A549 (cell line): ENCODE measurements around the gene D2HGDH. TPM values are rescaled to one million over a fixed set of nuclear protein-coding genes. Genes with fewer than 3 reads are reported as not detected.
A peak's percentile ranks its signal among the peaks of the same experiment; 100 is the strongest.

Source experiments
- ATAC-seq, 2 experiments: fragments of 200-7000 bp in 1 of 2; fragments of >200 bp in 1 of 2; cut with Nextera tagmentation in 1 of 2; cut with Tn5 transposase in 1 of 2; 3 replicates each; pipeline versions ENCODE4 v1.8.0 to v1.9.1; 2018 to 2020; ENCODE audit warnings: mild to moderate bottlenecking in 1 of 2, moderate library complexity in 1 of 2
- CTCF ChIA-PET: fragments of 300-600 bp; sonication (Branson Sonifier 250); formaldehyde crosslinking; extraction: SDS; loops from one replicate; lab custom pipeline; 2021; ENCODE audit warnings: antibody characterized with exemption, inconsistent platforms; lab: Yijun Ruan, JAX
- POLR2A ChIA-PET: fragments of 350-600 bp; formaldehyde crosslinking; extraction: SDS; loops from one replicate; lab custom pipeline; 2021; ENCODE audit warnings: antibody characterized with exemption, inconsistent platforms; lab: Yijun Ruan, JAX
- DNase-seq, 2 experiments: peaks; one replicate each; pipeline versions ENCODE4 v3.0.0 to v3.0.0-alpha.2; 2011 to 2016; ENCODE audit warnings: low read depth in 1 of 2, low spot score in 1 of 2
- FAIRE-seq: peaks from 2 replicates; lab custom pipeline; 2011; peaks lifted over from hg19 to GRCh38; lab: Jason Lieb, UNC
- H3K27ac ChIP-seq, 2 experiments: fragments of >200 bp; sonication (Bioruptor Twin); formaldehyde crosslinking; 3 replicates each; pipeline ENCODE4 v1.5.1; 2016 to 2017
- H3K4me1 ChIP-seq: fragments of >200 bp; sonication (Bioruptor Twin); formaldehyde crosslinking; 3 replicates; pipeline ENCODE4 v1.6.1; 2016
- H3K4me2 ChIP-seq: fragments of >200 bp; sonication (Bioruptor Twin); formaldehyde crosslinking; 3 replicates; pipeline ENCODE4 v1.6.1; 2016
- H3K4me3 ChIP-seq: fragments of >200 bp; sonication (Bioruptor Twin); formaldehyde crosslinking; 3 replicates; pipeline ENCODE4 v1.5.1; 2016
- H3K9me3 ChIP-seq: fragments of >200 bp; sonication (Bioruptor Twin); formaldehyde crosslinking; 3 replicates; pipeline ENCODE4 v1.6.1; 2016
- BHLHE40 ChIP-seq: IDR thresholded peaks from 2 replicates; pipeline ENCODE4 v1.6.1; 2012; ENCODE audit warnings: low read depth, low read length, inconsistent platforms
- CHD2 ChIP-seq: fragments of 150-350 bp; IDR thresholded peaks from 2 replicates; pipeline ENCODE4 v1.6.1; 2014; ENCODE audit warnings: low read length; ENCODE audit not compliant: partially characterized antibody
- CHD4 ChIP-seq: fragments of 200-600 bp; sonication (generic); IDR thresholded peaks from 2 replicates; pipeline ENCODE4 v1.6.1; 2016; ENCODE audit warnings: antibody characterized with exemption, mild to moderate bottlenecking, borderline replicate concordance
- EHF ChIP-seq: fragments of 250-450 bp; sonication (Bioruptor Pico); IDR thresholded peaks from 2 replicates; pipeline ENCODE4 v1.5.0; 2020; ENCODE audit warnings: mild to moderate bottlenecking
- EHMT2 ChIP-seq: fragments of 200-600 bp; sonication (generic); IDR thresholded peaks from 2 replicates; pipeline ENCODE4 v1.6.1; 2016; ENCODE audit warnings: antibody characterized with exemption, low read depth, mild to moderate bottlenecking, moderate library complexity
- GATA3 ChIP-seq: IDR thresholded peaks from 2 replicates; pipeline ENCODE4 v1.6.1; 2012; ENCODE audit warnings: borderline replicate concordance
- HDAC2 ChIP-seq: fragments of 200-600 bp; sonication (generic); IDR thresholded peaks from 2 replicates; pipeline ENCODE4 v1.6.1; 2016
- HOXB5 ChIP-seq: fragments of 250-450 bp; sonication (Bioruptor Pico); IDR thresholded peaks from 2 replicates; pipeline ENCODE4 v1.5.0; 2020; ENCODE audit warnings: mild to moderate bottlenecking, moderate library complexity
- JUN ChIP-seq, 2 experiments: fragments of >200 bp; sonication (Bioruptor Twin); formaldehyde crosslinking; IDR thresholded peaks; 2 replicates in 1 of 2; 3 replicates in 1 of 2; pipeline ENCODE4 v1.6.1; 2016 to 2017
- JUNB ChIP-seq: fragments of >200 bp; sonication (Bioruptor Twin); formaldehyde crosslinking; IDR thresholded peaks from 2 replicates; pipeline ENCODE4 v1.6.1; 2016
- MAFK ChIP-seq: fragments of 450-650 bp; IDR thresholded peaks from 2 replicates; pipeline ENCODE4 v1.6.1; 2014; ENCODE audit not compliant: partially characterized antibody
- MYC ChIP-seq: IDR thresholded peaks from 2 replicates; pipeline ENCODE4 v1.6.1; 2012; ENCODE audit warnings: mild to moderate bottlenecking, inconsistent platforms, low read length, improper control_type of control experiment, borderline replicate concordance
- RAD21 ChIP-seq, 2 experiments: fragments of >200 bp in 1 of 2; sonication (Bioruptor Twin) in 1 of 2; formaldehyde crosslinking in 1 of 2; IDR thresholded peaks in 1 of 2; conservative IDR thresholded peaks in 1 of 2; 2 replicates in 1 of 2; 3 replicates in 1 of 2; pipeline ENCODE4 v1.6.1; 2012 to 2018; ENCODE audit warnings: inconsistent platforms in 1 of 2
- RARB ChIP-seq: fragments of 250-450 bp; sonication (Bioruptor Pico); IDR thresholded peaks from 2 replicates; pipeline ENCODE4 v1.8.0; 2021; ENCODE audit warnings: mild to moderate bottlenecking, moderate library complexity
- RFX5 ChIP-seq: fragments of 450-650 bp; IDR thresholded peaks from 2 replicates; pipeline ENCODE4 v1.7.1; 2014; ENCODE audit warnings: antibody characterized with exemption, mild to moderate bottlenecking, moderate library complexity
- RNF2 ChIP-seq: fragments of 200-600 bp; sonication (generic); IDR thresholded peaks from 2 replicates; pipeline ENCODE4 v1.6.1; 2016; ENCODE audit warnings: low read depth, mild to moderate bottlenecking, antibody characterized with exemption, moderate library complexity, borderline replicate concordance
- SMC3 ChIP-seq: fragments of >200 bp; sonication (Bioruptor Twin); formaldehyde crosslinking; IDR thresholded peaks from 3 replicates; pipeline ENCODE4 v1.6.1; 2018; ENCODE audit warnings: inconsistent platforms
- SREBF2 ChIP-seq: fragments of 450-650 bp; IDR thresholded peaks from 2 replicates; pipeline ENCODE4 v1.6.1; 2014; ENCODE audit warnings: mild to moderate bottlenecking, moderate library complexity
- ZC3H11A ChIP-seq: fragments of 450-650 bp; IDR thresholded peaks from 2 replicates; pipeline ENCODE4 v1.6.1; 2014; ENCODE audit warnings: antibody characterized with exemption, mild to moderate bottlenecking
- whole genome bisulfite sequencing: methylation state at CpG from one replicate; pipeline ENCODE4 v1.1.6; 2017; ENCODE audit errors: missing lambda C conversion rate; 5-methylcytosine and 5-hydroxymethylcytosine counted together
- polyA plus RNA-seq, 4 experiments: library from polyadenylated mRNA; depleted of rRNA in 3 of 4; stranded (reverse); fragments of >200 nt; fragmentation: RNase III in 1 of 4; extraction: RNeasy Plus Mini Kit Qiagen cat#74134 plus additional on column Dnase treatment in 1 of 4; gene quantifications; 2 replicates in 3 of 4; 3 replicates in 1 of 4; pipeline ENCODE4 v1.2.3, GENCODE V29; 2011 to 2017
- TF ChIP-seq, protein P1 (sequence below): fragments of 250-450 bp; sonication (Bioruptor Pico); IDR thresholded peaks from 2 replicates; pipeline ENCODE4 v1.5.0; 2021; ENCODE audit warnings: mild to moderate bottlenecking, moderate library complexity, borderline replicate concordance
- TF ChIP-seq, protein P2 (sequence below): fragments of >200 bp; sonication (Bioruptor Twin); formaldehyde crosslinking; IDR thresholded peaks from 3 replicates; pipeline ENCODE4 v1.6.1; 2016

Gene D2HGDH
- polyA plus RNA-seq, 2 of the 4 experiments (the other 2 are of a cell fraction): 6.5 to 18.5 TPM

DNA sequence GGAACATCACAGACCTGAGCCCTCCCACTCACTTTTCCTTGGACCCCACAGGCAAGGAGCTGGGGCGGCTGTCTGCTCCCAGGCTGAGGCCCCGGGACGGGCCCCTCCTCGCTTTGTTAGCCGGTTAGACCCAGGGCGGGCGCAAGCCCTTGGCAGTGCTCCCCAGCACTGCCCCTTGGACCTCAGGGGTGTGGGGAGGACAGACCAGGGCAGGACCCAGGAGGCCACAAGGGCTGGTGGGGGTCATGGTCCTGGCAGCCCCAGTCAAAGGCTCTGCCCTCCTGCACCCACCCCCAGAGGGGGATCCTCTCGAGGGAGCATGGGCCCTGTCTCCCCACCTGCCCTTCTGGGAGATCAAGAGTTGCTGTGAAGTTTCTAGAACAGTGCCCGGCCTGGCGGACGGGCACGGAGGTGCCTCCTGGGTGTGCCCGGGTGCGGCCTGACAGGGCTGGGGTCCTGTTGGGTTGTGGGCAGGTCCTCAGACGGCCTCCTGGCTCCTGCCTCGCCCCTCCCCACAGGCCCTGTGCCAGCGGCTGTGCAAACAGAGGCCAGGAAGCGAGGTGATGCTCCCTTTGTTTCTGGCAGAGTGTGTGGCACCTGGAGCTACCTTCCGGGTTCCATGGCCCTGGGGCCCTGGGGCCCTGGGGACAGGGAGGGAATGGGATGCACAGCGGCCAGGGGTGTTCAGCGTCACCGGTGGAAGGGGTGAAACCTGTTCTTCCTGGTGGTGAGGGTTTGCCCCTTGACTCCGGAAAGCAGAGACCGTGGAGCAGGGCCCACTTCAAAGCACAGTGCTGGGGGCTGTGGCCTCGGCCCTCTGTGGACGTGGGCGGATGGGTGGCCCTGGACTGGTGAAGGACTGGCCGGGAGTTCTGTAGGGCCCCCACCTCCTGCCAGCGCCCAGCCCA is 39.3 kb downstream of the D2HGDH start (continued):
- TF ChIP-seq EHMT2 (no peak), SMC3 (no peak), MYC (no peak)

DNA sequence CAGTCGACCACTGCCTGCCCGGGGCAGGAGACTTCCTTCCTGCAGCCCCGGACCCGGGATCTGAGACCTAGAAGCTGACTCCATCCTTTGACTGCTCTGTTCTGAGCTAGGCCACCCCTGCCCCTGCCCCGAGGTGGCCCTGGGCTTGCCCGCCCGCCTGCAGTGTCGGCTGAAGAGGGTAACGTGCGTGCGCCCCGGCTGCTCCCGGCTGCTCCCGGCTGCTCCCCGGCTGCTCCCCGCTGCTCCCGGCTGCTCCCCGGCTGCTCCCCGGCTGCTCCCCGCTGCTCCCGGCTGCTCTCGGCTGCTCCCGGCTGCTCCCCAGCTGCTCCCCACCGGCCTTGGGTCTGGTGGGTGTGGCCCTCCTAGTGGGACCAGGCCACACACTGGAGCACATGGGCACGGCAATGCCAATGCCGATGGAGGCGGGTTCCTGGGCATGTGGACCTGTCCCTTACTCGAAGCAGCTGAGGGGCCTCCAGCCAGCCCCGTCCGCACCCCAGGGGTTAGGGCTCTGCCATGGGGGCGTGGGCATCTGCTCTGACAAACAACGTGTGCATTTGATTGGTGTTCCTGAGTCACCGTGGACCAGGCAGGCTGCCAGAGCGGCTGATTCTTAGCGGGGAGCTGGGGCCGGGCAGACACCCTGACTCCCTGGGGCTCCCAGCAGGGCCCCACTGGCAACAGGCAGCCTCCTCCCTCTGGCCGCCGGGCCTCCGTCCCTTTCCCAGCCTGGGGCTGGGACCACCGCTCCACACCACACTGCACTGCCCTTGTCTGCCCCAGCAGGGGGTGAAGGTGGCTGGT is 40.2 kb downstream of the D2HGDH start:
- ChIA-PET POLR2A (no interaction called here), CTCF (no interaction called here)
- no peak for DNase-seq
- Histone ChIP-seq H3K9me3 (no peaks in the 10 kb centered on the region), H3K4me2 (peak overlapping the region; percentile 33), H3K27ac (peak overlapping the region in 1 of 2 experiments; percentile 60; a peak in 3 of 6 replicates), H3K4me3 (no peak overlapping the region), H3K4me1 (peaks cover 17% of the 10 kb centered on the region)
- WGBS: 83% methylated on average over 12 of the region's 40 CpGs
- no peak for FAIRE-seq
- peak; percentile 12 to 42; a peak in 3 of 6 replicates for ATAC-seq
- TF ChIP-seq ZC3H11A: no peak

DNA sequence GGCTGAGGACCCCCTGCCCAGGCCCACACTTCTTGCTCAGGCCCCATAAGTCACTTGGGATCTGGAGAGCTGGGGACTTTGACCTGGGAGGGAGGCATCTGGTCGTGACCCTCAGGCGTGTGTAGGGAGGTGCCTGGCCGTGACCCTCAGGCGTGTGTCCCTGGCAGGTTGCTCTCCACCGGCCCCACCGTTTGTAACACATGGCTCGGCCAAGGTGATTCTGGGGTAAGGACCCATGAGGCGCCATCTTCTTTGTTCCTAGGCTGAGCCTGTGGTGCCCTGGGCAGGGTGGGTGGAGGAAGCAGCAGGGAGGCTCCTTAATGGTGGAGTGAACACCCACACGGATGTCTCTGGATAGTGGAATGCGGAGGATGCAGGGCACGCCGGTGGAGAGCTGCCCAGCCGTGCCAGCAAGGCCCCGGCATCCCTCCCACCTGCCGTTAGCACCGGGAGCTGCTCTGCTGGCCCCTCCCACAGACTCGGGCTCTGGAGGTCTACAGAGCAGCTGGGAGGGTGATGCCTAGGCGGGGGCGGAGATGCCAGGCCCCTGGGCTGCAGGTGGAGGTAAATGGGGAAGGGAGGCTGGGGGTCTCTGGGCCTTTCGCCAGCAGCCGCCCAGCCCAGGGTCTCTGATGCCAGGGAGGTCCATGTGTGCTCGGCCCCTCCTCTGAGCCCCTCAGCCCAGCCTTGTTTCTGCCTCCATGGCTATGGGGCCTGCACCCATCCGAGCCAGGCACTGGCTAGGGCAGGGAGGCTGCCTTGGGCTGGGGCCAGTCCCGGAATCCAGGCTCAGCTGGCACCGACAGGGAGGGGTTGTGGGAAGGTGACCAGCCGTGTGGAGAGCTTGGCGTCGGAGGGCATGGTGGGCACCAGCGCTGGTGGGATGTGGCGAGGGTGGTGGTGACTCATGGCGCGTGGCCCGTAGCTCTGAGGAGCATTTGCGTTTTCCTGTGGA is 41.1 kb downstream of the D2HGDH start:
- no peak for ATAC-seq
- CTCF ChIA-PET: no interaction called here

More for the DNA sequence above, 41.1 kb downstream of the D2HGDH start:
- no peak overlapping the region for H3K4me3 ChIP-seq
- WGBS: 94% methylated on average over 23 of the region's 34 CpGs
- H3K9me3 ChIP-seq: no peaks in the 10 kb centered on the region
- POLR2A ChIA-PET: no interaction called here
- DNase-seq (no peak), FAIRE-seq (no peak)
- H3K27ac ChIP-seq: peak overlapping the region in 1 of 2 experiments; percentile 60; a peak in 3 of 6 replicates
- peak overlapping the region; percentile 33 for H3K4me2 ChIP-seq
- peaks cover 17% of the 10 kb centered on the region for H3K4me1 ChIP-seq
- TF ChIP-seq RNF2 (no peak), HOXB5 (no peak), GATA3 (no peak), MAFK (no peak), MYC (no peak), BHLHE40 (no peak), EHF (CRISPR knock-in tag) (no peak), RFX5 (no peak), CHD2 (no peak), RARB (no peak), HDAC2 (no peak), CHD4 (no peak), SREBF2 (no peak), JUN (IDR thresholded peaks at IDR 0.05) (no peak), JUNB (no peak), RAD21 (conservative IDR thresholded peaks at IDR 0.05 in 1 of 2, IDR thresholded peaks at IDR 0.05 in 1 of 2) (no peak)
- TF ChIP-seq, protein P1, sequence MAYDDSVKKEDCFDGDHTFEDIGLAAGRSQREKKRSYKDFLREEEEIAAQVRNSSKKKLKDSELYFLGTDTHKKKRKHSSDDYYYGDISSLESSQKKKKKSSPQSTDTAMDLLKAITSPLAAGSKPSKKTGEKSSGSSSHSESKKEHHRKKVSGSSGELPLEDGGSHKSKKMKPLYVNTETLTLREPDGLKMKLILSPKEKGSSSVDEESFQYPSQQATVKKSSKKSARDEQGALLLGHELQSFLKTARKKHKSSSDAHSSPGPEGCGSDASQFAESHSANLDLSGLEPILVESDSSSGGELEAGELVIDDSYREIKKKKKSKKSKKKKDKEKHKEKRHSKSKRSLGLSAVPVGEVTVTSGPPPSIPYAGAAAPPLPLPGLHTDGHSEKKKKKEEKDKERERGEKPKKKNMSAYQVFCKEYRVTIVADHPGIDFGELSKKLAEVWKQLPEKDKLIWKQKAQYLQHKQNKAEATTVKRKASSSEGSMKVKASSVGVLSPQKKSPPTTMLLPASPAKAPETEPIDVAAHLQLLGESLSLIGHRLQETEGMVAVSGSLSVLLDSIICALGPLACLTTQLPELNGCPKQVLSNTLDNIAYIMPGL (CRISPR knock-in tag): no peak
- TF ChIP-seq, protein P2, sequence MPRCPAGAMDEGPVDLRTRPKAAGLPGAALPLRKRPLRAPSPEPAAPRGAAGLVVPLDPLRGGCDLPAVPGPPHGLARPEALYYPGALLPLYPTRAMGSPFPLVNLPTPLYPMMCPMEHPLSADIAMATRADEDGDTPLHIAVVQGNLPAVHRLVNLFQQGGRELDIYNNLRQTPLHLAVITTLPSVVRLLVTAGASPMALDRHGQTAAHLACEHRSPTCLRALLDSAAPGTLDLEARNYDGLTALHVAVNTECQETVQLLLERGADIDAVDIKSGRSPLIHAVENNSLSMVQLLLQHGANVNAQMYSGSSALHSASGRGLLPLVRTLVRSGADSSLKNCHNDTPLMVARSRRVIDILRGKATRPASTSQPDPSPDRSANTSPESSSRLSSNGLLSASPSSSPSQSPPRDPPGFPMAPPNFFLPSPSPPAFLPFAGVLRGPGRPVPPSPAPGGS: no peak
